SKM-1 (cell line): ENCODE data around the gene JUND.

Experiments
- DNase-seq: peaks from one replicate; lab custom pipeline; 2025; ENCODE audit not compliant: unreplicated experiment; lab: John Stamatoyannopoulos, UW

JUND gene

GRCh38 chr19:18308948-18309325 lies 27.5 kb upstream of the JUND start:
- DNase-seq: no peak

GRCh38 chr19:18308051-18308947 lies 26.9 kb upstream of the JUND start:
- no peak for DNase-seq

DNA sequence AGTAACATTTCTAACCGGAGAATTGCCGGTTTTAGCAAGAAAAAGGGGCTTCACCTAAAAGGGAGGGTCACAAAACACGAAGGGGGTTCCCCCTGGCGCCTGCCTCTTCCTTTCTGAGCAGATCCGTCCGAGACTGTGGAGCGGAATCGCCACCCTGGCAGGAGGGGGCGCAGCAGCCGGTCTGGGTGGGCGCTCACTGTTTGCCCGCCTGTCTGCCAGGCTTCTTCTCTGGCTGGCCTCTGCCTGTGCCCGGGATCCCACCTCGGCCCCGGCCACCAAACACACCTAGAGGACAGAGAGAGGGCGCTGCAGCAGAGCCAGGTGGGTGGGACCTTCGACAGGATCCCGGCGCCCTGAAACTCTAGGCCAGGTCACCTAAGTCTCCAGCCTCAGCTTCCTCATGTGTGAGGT lies 25.9 kb upstream of the JUND start:
- no peak for DNase-seq

DNA sequence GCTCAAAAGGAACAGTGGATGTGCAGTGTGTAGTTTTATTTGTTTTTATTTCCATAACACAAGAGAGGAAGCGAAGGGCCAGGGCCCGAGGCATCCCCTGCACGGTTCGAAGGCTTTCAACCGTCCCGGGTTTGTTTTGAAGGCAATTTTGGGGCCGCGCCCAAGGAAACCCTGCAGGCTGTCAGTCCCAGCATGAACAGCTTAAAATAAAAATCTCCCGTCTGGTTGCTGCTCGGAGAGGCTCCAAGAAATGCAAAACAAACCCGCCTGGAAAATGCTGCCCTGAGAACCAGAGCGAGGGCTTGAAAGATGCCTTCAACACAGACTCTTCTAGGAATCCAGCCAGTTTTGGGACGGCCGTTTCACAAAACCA lies 25.5 kb upstream of the JUND start:
- no peak for DNase-seq

DNA sequence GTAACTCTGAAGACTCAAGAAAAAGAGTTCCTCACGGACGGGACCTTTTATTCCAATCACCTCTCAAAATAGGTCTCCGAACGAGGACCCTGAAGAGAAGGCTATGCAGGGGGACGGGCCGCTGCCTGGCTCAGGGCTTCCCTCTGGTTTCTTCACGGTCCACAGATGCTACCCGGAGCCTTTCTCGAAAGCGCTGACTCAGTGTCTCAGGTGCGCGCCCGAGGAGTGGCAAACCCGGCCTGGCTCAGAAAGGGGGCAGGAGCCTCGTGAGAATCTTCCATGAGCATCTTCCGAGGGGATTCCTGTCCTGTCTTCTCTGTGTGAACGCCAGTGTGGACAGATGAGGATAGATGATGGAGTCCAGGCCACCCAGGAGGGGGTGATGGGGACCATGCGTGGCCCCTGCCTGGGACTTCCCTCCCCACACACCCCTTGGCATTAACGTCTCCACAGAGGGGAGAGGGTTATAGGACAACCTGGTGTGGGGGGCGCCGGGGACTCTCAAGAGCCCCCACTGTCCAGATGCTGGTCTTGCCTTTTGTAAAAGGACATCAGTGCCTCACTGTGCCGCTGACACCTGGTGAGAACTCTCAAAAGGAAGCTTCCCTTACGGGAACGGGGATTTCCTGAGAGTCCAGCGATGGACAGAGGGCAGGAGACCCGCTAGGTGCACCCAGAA lies 24.9 kb upstream of the JUND start:
- DNase-seq: no peak

GRCh38 chr19:18304458-18305310 lies 23.3 kb upstream of the JUND start:
- no peak for DNase-seq

DNA sequence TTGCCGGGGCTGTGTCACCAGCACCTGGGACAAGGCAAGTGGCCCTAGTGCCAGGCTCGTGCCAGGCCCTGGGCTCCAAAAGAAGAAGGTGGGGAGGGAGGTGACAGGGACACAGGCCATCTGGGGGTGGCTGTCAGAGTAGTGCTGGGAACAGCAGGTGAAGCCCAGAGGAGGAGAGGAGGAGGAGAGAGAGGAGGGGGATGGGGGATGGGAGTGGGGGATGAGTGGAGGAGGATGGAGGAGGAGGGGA lies 22.7 kb upstream of the JUND start:
- DNase-seq: no peak

DNA sequence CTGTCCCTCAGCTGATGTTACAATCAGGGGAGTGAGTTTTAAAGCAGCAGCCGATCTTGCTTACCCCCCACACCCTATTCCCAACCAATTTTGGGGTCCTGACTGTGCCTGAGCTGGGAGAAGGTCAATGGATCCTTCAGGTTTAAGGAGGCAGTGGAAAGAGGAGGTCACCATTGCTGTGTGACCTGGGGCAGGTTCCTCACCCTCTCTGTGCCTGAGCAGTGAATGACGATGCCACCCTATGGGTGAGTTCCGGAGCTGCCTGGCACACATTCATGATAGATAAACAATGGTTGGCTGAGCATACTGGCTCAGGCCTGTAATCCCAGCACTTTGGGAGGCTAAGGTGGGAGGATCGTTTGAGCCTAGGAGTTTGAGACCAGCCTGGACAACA lies 20.3 kb upstream of the JUND start:
- DNase-seq: no peak

GRCh38 chr19:18300930-18301717 lies 19.7 kb upstream of the JUND start:
- DNase-seq: no peak

DNA sequence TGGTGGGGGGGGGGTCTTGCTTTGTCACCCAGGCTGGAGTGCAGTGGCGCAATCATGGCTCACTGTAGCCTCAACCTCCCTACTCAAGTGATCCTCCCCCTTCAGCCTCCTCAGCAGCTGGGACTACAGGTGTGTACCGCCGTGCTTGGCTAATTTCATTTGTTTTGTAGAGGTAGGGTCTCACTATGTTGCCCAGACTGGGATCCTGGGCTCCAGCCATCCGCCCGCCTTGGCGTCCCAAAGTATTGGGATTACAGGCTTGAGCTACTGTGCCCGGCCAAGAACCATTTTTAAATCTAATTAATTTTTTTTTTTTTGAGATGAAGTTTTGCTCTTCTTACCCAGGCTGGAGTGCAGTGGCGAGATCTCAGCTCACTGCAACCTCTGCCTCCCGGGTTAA lies 18.2 kb upstream of the JUND start:
- DNase-seq: no peak

GRCh38 chr19:18298601-18299000 lies 17.2 kb upstream of the JUND start:
- no peak for DNase-seq

GRCh38 chr19:18297308-18297707 lies 15.9 kb upstream of the JUND start:
- DNase-seq: no peak

- DNase-seq: no peak
Measured at GRCh38 chr19:18295034-18295451, 13.6 kb upstream of the JUND start.

- DNase-seq: no peak
Measured at GRCh38 chr19:18294467-18294864, 13.0 kb upstream of the JUND start.

- no peak for DNase-seq
Measured at GRCh38 chr19:18293642-18294466, 12.4 kb upstream of the JUND start.

GRCh38 chr19:18292810-18293641 lies 11.6 kb upstream of the JUND start:
- no peak for DNase-seq

DNA sequence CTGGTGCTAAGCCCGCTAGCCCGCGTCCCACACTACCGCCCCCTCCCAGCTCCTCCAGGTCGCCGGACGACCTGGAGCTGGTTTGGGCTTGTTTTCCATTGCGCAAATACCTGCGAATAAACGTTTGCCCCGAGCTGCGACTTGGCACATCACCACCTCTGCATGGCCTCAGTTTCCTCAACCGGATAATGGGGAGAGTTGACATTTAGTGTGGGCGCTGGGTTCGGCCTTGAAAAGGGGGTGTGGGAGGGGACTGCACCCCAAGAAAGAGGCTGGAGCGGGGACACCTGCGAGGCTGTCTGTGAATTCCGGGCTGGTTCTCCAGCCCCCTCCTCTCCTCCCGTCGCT lies 11.0 kb upstream of the JUND start:
- DNase-seq: no peak

GRCh38 chr19:18291590-18292461 lies 10.4 kb upstream of the JUND start:
- DNase-seq: peak; percentile 87
